H1 (cell line): Measurements from ENCODE around the gene PCCA. TPM values are rescaled to one million over a fixed set of nuclear protein-coding genes. Genes with fewer than 3 reads are reported as not detected.

Experiments
- CTCF ChIA-PET: fragments of 300-600 bp; sonication (Branson Sonifier 250); formaldehyde crosslinking; loops from one replicate; lab custom pipeline; 2021; ENCODE audit not compliant: partially characterized antibody; lab: Charles Lee
- POLR2A ChIA-PET: fragments of 300-600 bp; sonication (Branson Sonifier 250); formaldehyde crosslinking; loops from one replicate; lab custom pipeline; 2021; ENCODE audit warnings: inconsistent platforms; ENCODE audit not compliant: partially characterized antibody; lab: Charles Lee
- DNase-seq, 2 experiments: peaks; one replicate each; pipeline versions ENCODE4 v3.0.0 to v3.0.0-alpha.2; 2010 to 2022; ENCODE audit warnings: low spot score in 2 of 2, low read depth in 1 of 2, mixed read lengths in 1 of 2
- FAIRE-seq: peaks from 2 replicates; lab custom pipeline; 2011; peaks lifted over from hg19 to GRCh38; lab: Jason Lieb, UNC
- H2AFZ ChIP-seq: 2 replicates; pipeline ENCODE4 v1.8.1; 2012; ENCODE audit warnings: low read length, inconsistent platforms
- H2AK5ac ChIP-seq: 2 replicates; pipeline ENCODE4 v1.6.1; 2013; ENCODE audit warnings: low read depth, low read length
- H2BK120ac ChIP-seq: replicated peaks from 2 replicates; pipeline ENCODE3; 2013; ENCODE audit warnings: low read depth, low read length, inconsistent platforms
- H2BK12ac ChIP-seq: 2 replicates; pipeline ENCODE4 v1.6.1; 2013; ENCODE audit warnings: low read depth, low read length
- H2BK15ac ChIP-seq: 2 replicates; pipeline ENCODE4 v1.6.1; 2013; ENCODE audit warnings: low read length
- H2BK20ac ChIP-seq: 2 replicates; pipeline ENCODE4 v1.6.1; 2013; ENCODE audit warnings: low read length
- H2BK5ac ChIP-seq: 2 replicates; pipeline ENCODE4 v1.6.1; 2013; ENCODE audit warnings: low read depth, low read length
- H3K14ac ChIP-seq: 2 replicates; pipeline ENCODE4 v1.6.1; 2013; ENCODE audit warnings: inconsistent platforms; ENCODE audit not compliant: insufficient read length
- H3K18ac ChIP-seq: 2 replicates; pipeline ENCODE4 v1.6.1; 2013; ENCODE audit warnings: low read length; ENCODE audit errors: extremely low read depth
- H3K23ac ChIP-seq: 2 replicates; pipeline ENCODE4 v1.6.1; 2013; ENCODE audit warnings: inconsistent platforms; ENCODE audit not compliant: insufficient read length
- H3K23me2 ChIP-seq: 2 replicates; pipeline ENCODE4 v1.6.1; 2013; ENCODE audit warnings: low read depth, low read length
- H3K27ac ChIP-seq: 2 replicates; pipeline ENCODE4 v1.6.1; 2011; ENCODE audit warnings: low read depth, low read length, inconsistent platforms
- H3K27me3 ChIP-seq, 4 experiments: replicated peaks in 1 of 4; 1 replicate in 1 of 4; 2 replicates in 3 of 4; pipeline versions ENCODE4 v1.6.1 to v1.8.1; 2011 to 2013; ENCODE audit warnings: low read length in 3 of 4, mild to moderate bottlenecking in 3 of 4, inconsistent platforms in 2 of 4, mixed read lengths in 2 of 4, moderate library complexity in 1 of 4; ENCODE audit not compliant: control insufficient read depth in 3 of 4, insufficient read depth in 3 of 4; ENCODE audit errors: extremely low read depth in 1 of 4
- H3K36me3 ChIP-seq, 4 experiments: 2 replicates each; pipeline versions ENCODE4 v1.6.1 to v1.8.1; 2011 to 2013; ENCODE audit warnings: mild to moderate bottlenecking in 4 of 4, low read length in 3 of 4, moderate library complexity in 2 of 4, control low read depth in 1 of 4, inconsistent platforms in 1 of 4; ENCODE audit not compliant: insufficient read depth in 4 of 4, control insufficient read depth in 2 of 4
- H3K4ac ChIP-seq: replicated peaks from 2 replicates; pipeline ENCODE3; 2013; ENCODE audit warnings: low read length, low read depth, mixed read lengths, inconsistent platforms; ENCODE audit not compliant: insufficient read length
- H3K4me1 ChIP-seq, 4 experiments: replicated peaks in 1 of 4; 1 replicate in 1 of 4; 2 replicates in 3 of 4; pipeline versions ENCODE4 v1.6.1 to v1.8.1; 2011 to 2013; ENCODE audit warnings: low read length in 3 of 4, inconsistent platforms in 2 of 4, mixed read lengths in 1 of 4; ENCODE audit not compliant: insufficient read depth in 4 of 4, control insufficient read depth in 3 of 4
- H3K4me2 ChIP-seq, 2 experiments: 2 replicates each; pipeline versions ENCODE4 v1.6.1 to v1.8.1; 2011 to 2013; ENCODE audit warnings: low read depth in 2 of 2, low read length in 2 of 2, control low read depth in 1 of 2, inconsistent platforms in 1 of 2, mild to moderate bottlenecking in 1 of 2; ENCODE audit not compliant: insufficient read depth in 1 of 2
- H3K4me3 ChIP-seq, 4 experiments: fragments of 200-600, 300-600 bp in 1 of 4; sonication (generic), shearing (Covaris generic), sonication (Bioruptor Twin) in 1 of 4; 2 replicates each; pipeline versions ENCODE4 v1.5.1 to v1.8.1; 2011 to 2016; ENCODE audit warnings: low read length in 4 of 4, low read depth in 3 of 4, control low read depth in 2 of 4, inconsistent platforms in 2 of 4, mild to moderate bottlenecking in 2 of 4, mixed read lengths in 1 of 4, moderate library complexity in 1 of 4; ENCODE audit not compliant: insufficient read depth in 2 of 4; ENCODE audit errors: extremely low read depth in 1 of 4
- H3K56ac ChIP-seq: replicated peaks from 2 replicates; pipeline ENCODE3; 2013; ENCODE audit warnings: low read depth, mild to moderate bottlenecking, mixed read lengths, low read length, inconsistent platforms; ENCODE audit not compliant: insufficient read length
- H3K79me1 ChIP-seq: 2 replicates; pipeline ENCODE4 v1.6.1; 2013; ENCODE audit warnings: low read depth, low read length, control low read depth
- H3K79me2 ChIP-seq, 2 experiments: 2 replicates each; pipeline versions ENCODE4 v1.6.1 to v1.8.1; 2012 to 2013; ENCODE audit warnings: low read length in 2 of 2, mild to moderate bottlenecking in 2 of 2, inconsistent platforms in 1 of 2; ENCODE audit not compliant: insufficient read depth in 2 of 2, control insufficient read depth in 1 of 2
- H3K9ac ChIP-seq, 4 experiments: replicated peaks in 1 of 4; 1 replicate in 1 of 4; 2 replicates in 3 of 4; pipeline versions ENCODE4 v1.6.1 to v1.8.1; 2011 to 2013; ENCODE audit warnings: low read depth in 3 of 4, low read length in 3 of 4, control low read depth in 2 of 4, mild to moderate bottlenecking in 2 of 4, moderate library complexity in 2 of 4, inconsistent platforms in 1 of 4; ENCODE audit errors: extremely low read depth in 1 of 4
- H3K9me3 ChIP-seq, 2 experiments: 2 replicates each; pipeline versions ENCODE4 v1.6.1 to v1.8.1; 2012 to 2013; ENCODE audit warnings: mild to moderate bottlenecking in 2 of 2, moderate library complexity in 2 of 2, control low read depth in 1 of 2, inconsistent platforms in 1 of 2, low read depth in 1 of 2, low read length in 1 of 2, mixed read lengths in 1 of 2; ENCODE audit not compliant: insufficient read depth in 2 of 2
- H4K20me1 ChIP-seq, 2 experiments: replicated peaks in 1 of 2; 2 replicates each; pipeline versions ENCODE3 to v1.8.1; 2011 to 2013; ENCODE audit warnings: inconsistent platforms in 2 of 2, low read length in 2 of 2, mild to moderate bottlenecking in 1 of 2; ENCODE audit not compliant: insufficient read depth in 2 of 2, control insufficient read depth in 1 of 2
- H4K5ac ChIP-seq: 2 replicates; pipeline ENCODE4 v1.6.1; 2013; ENCODE audit warnings: low read length, low read depth, mixed read lengths, inconsistent platforms; ENCODE audit not compliant: insufficient read length
- H4K8ac ChIP-seq: 2 replicates; pipeline ENCODE4 v1.8.0; 2013; ENCODE audit warnings: mild to moderate bottlenecking, moderate library complexity, low read length, inconsistent platforms; ENCODE audit not compliant: insufficient read depth; ENCODE audit errors: extremely low read depth
- H4K91ac ChIP-seq: replicated peaks from 2 replicates; pipeline ENCODE3; 2013; ENCODE audit warnings: low read length, mixed read lengths, inconsistent platforms; ENCODE audit not compliant: insufficient read length
- GTF2F1 ChIP-seq: IDR thresholded peaks from 2 replicates; pipeline ENCODE4 v1.6.1; 2012; ENCODE audit warnings: low read depth, low read length, improper control_type of control experiment, borderline replicate concordance
- HDAC2 ChIP-seq, 2 experiments: fragments of 300-600 bp in 1 of 2; sonication (generic) in 1 of 2; IDR thresholded peaks; 2 replicates each; pipeline ENCODE4 v1.6.1; 2011 to 2012; ENCODE audit warnings: low read depth in 2 of 2, low read length in 2 of 2, mild to moderate bottlenecking in 2 of 2, moderate library complexity in 2 of 2, borderline replicate concordance in 1 of 2, inconsistent platforms in 1 of 2
- JUN ChIP-seq: IDR thresholded peaks from 2 replicates; pipeline ENCODE4 v1.6.1; 2011; ENCODE audit warnings: low read depth, mild to moderate bottlenecking, improper control_type of control experiment, low read length
- POU5F1 ChIP-seq: IDR thresholded peaks from 2 replicates; pipeline ENCODE4 v1.6.1; 2011; ENCODE audit warnings: low read depth, mild to moderate bottlenecking, low read length, moderate library complexity
- WGBS, 2 experiments: shearing (Covaris generic) in 1 of 2; methylation state at CpG; one replicate each; pipeline versions ENCODE4 v1.1.6 to v1.1.7; 2013 to 2015; ENCODE audit warnings: low lambda C conversion rate in 2 of 2, mixed read lengths in 2 of 2, inconsistent platforms in 1 of 2, low coverage in 1 of 2, missing lambda C conversion rate in 1 of 2; ENCODE audit not compliant: insufficient replicate concordance in 2 of 2, insufficient coverage in 1 of 2, insufficient read length in 1 of 2; ENCODE audit errors: extremely low coverage in 1 of 2, missing lambda C conversion rate in 1 of 2; 5-methylcytosine and 5-hydroxymethylcytosine counted together
- polyA plus RNA-seq, 7 experiments: library from polyadenylated mRNA; depleted of rRNA in 3 of 7; stranded (reverse) in 5 of 7; unstranded in 2 of 7; fragments of >200 nt in 5 of 7; fragments of 200-250 nt in 2 of 7; gene quantifications; 1 replicate in 5 of 7; 2 replicates in 1 of 7; 4 replicates in 1 of 7; pipeline versions ENCODE4 v1.2.1 to v1.2.3, GENCODE V29; 2011 to 2013; ENCODE audit warnings: missing spikeins in 2 of 7, mixed read lengths in 2 of 7
- total RNA-seq: library from RNA; stranded (reverse); fragmentation: NEBNext Ultra II Directional; extraction: Animal tissue kit (Norgen Biotek cat#: 25700); gene quantifications from 2 replicates; pipeline ENCODE4 v1.2.1, GENCODE V29; 2021

The PCCA gene
- total and polyA plus RNA-seq, 2 of the 8 experiments (the other 6 are each of a cell fraction or from before 2014, with no cell fraction given), result 18.4 to 49.8 TPM

GRCh38 chr13:100362371-100362770 lies 273.5 kb downstream of the PCCA start:
- H3K23me2 ChIP-seq, result no peaks in the 10 kb centered on the region
- ChIA-PET CTCF (no interaction called here), POLR2A (no interaction called here)
- no peaks in the 10 kb centered on the region for H3K27me3 ChIP-seq
- no peak overlapping the region for H4K5ac ChIP-seq
- no peaks in the 10 kb centered on the region for H4K20me1 ChIP-seq
- H2BK5ac ChIP-seq, result no peak overlapping the region
- H2BK20ac ChIP-seq, result no peak overlapping the region
- H2BK120ac ChIP-seq, result no peak overlapping the region
- no peak overlapping the region for H2AK5ac ChIP-seq
- no peak overlapping the region for H4K8ac ChIP-seq
- H3K4ac ChIP-seq, result no peak overlapping the region
- H3K4me1 ChIP-seq, result peaks cover 0 to 10% (median 7%) of the 10 kb centered on the region in 4 experiments; a peak in 4 of 7 replicates
- H3K14ac ChIP-seq, result no peak overlapping the region
- H3K27ac ChIP-seq, result no peak overlapping the region
- no peak overlapping the region for H3K18ac ChIP-seq
- H4K91ac ChIP-seq, result no peak overlapping the region
- H3K9me3 ChIP-seq, result no peaks in the 10 kb centered on the region
- H3K4me2 ChIP-seq, result no peak overlapping the region
- H3K9ac ChIP-seq, result no peak overlapping the region
- no peak for DNase-seq
- H3K79me1 ChIP-seq, result no peaks in the 10 kb centered on the region
- H2BK12ac ChIP-seq, result no peak overlapping the region
- no peaks in the 10 kb centered on the region for H3K79me2 ChIP-seq
- H3K56ac ChIP-seq, result no peak overlapping the region
- H3K36me3 ChIP-seq, result no peaks in the 10 kb centered on the region; a peak in 1 of 8 replicates
- no peak overlapping the region for H3K4me3 ChIP-seq
- H3K23ac ChIP-seq, result no peak overlapping the region
- no peak overlapping the region for H2AFZ ChIP-seq
- H2BK15ac ChIP-seq, result no peak overlapping the region
- FAIRE-seq, result no peak
- TF ChIP-seq JUN, result no peak
- no peak for TF ChIP-seq GTF2F1
- no peak for TF ChIP-seq POU5F1
- no peak for TF ChIP-seq HDAC2 (IDR thresholded peaks at IDR 0.05; ENCODE audit: borderline replicate concordance in 1 of 2, low read depth in 2 of 2, low read length in 2 of 2)
- 83% methylated on average over 2 of the region's 2 CpGs; no CpG with 5 or more reads in 1 of the 2 experiments for whole genome bisulfite sequencing, 2 experiments
